GM23248 (cell line): ENCODE measurements around the gene INHBC. TPM values are rescaled to one million over a fixed set of nuclear protein-coding genes. Genes with fewer than 3 reads are reported as not detected.
"Not testable (repeated sequence)": the region's sequence is repeated elsewhere in the genome, so short reads cannot be mapped to it uniquely, and the experiment has no call there.

Source experiments
- DNase-seq: peaks from one replicate; pipeline ENCODE4 v3.0.0-alpha.2; 2015
- H2AFZ ChIP-seq: fragments of 200-600 bp; sonication (generic); 2 replicates; pipeline ENCODE4 v1.6.1; 2016; ENCODE audit warnings: antibody characterized with exemption
- H3F3A ChIP-seq: fragments of 200-600 bp; sonication (generic); 2 replicates; pipeline ENCODE4 v1.6.1; 2016; ENCODE audit warnings: mild to moderate bottlenecking, antibody characterized with exemption, mixed run types; ENCODE audit not compliant: insufficient read depth
- H3K27ac ChIP-seq: fragments of 200-600 bp; sonication (generic); 2 replicates; pipeline ENCODE4 v1.5.1; 2016; ENCODE audit warnings: mild to moderate bottlenecking
- H3K27me3 ChIP-seq: fragments of 200-600 bp; sonication (generic); replicated peaks from 2 replicates; pipeline ENCODE4 v1.6.1; 2016; ENCODE audit warnings: mild to moderate bottlenecking; ENCODE audit not compliant: insufficient read depth
- H3K36me3 ChIP-seq: fragments of 200-600 bp; sonication (generic); 2 replicates; pipeline ENCODE4 v1.6.1; 2016; ENCODE audit warnings: low read depth, mild to moderate bottlenecking
- H3K4me1 ChIP-seq: fragments of 200-600 bp; sonication (generic); 2 replicates; pipeline ENCODE4 v1.6.1; 2016; ENCODE audit warnings: mild to moderate bottlenecking; ENCODE audit not compliant: insufficient read depth
- H3K4me2 ChIP-seq: fragments of 200-600 bp; sonication (generic); one replicate; pipeline ENCODE4 v1.6.1; 2016; ENCODE audit warnings: mild to moderate bottlenecking; ENCODE audit not compliant: unreplicated experiment
- H3K4me3 ChIP-seq: fragments of 200-600 bp; sonication (generic); 2 replicates; pipeline ENCODE4 v1.5.1; 2016; ENCODE audit warnings: mild to moderate bottlenecking
- H3K79me2 ChIP-seq: fragments of 200-600 bp; sonication (generic); 2 replicates; pipeline ENCODE4 v1.6.1; 2016; ENCODE audit warnings: mild to moderate bottlenecking; ENCODE audit not compliant: insufficient read depth
- H3K9ac ChIP-seq: fragments of 200-600 bp; sonication (generic); 2 replicates; pipeline ENCODE4 v1.6.1; 2016; ENCODE audit warnings: mild to moderate bottlenecking
- H3K9me2 ChIP-seq: fragments of 200-600 bp; sonication (generic); 2 replicates; pipeline ENCODE4 v1.6.1; 2016; ENCODE audit warnings: mixed run types, mild to moderate bottlenecking, moderate library complexity; ENCODE audit not compliant: insufficient read depth
- H3K9me3 ChIP-seq: fragments of 200-600 bp; sonication (generic); one replicate; pipeline ENCODE4 v1.6.1; 2017; ENCODE audit warnings: low read depth
- H4K20me1 ChIP-seq: fragments of 200-600 bp; sonication (generic); 2 replicates; pipeline ENCODE4 v1.6.0; 2016; ENCODE audit not compliant: insufficient read depth
- EZH2 ChIP-seq: fragments of 200-600 bp; sonication (generic); IDR thresholded peaks from 2 replicates; pipeline ENCODE4 v1.6.1; 2018; ENCODE audit warnings: antibody characterized with exemption, mild to moderate bottlenecking; ENCODE audit not compliant: insufficient read depth, poor library complexity, severe bottlenecking
- EZH2phosphoT487 ChIP-seq: fragments of 200-600 bp; sonication (generic); IDR thresholded peaks from 2 replicates; pipeline ENCODE4 v1.6.1; 2018; ENCODE audit warnings: antibody characterized with exemption, moderate library complexity, mild to moderate bottlenecking, low read depth; ENCODE audit not compliant: insufficient read depth
- WGBS, 2 experiments: methylation state at CpG; one replicate each; pipeline ENCODE4 v1.1.6; 2015 to 2017; ENCODE audit warnings: low lambda C conversion rate in 2 of 2, low coverage in 1 of 2; ENCODE audit errors: missing lambda C conversion rate in 2 of 2; 5-methylcytosine and 5-hydroxymethylcytosine counted together
- in situ Hi-C: fragments of 300-500 bp; cut with MboI; formaldehyde crosslinking; loops from 2 replicates; pipeline ENCODE4 v1.15.0; 2020
- polyA plus RNA-seq: library from polyadenylated mRNA; unstranded; fragments of >200 nt; fragmentation: Nextera tagmentation; extraction: Ambion mirVana; gene quantifications from 2 replicates; pipeline ENCODE4 v1.2.1, GENCODE V29; 2016
- total RNA-seq: library from RNA; depleted of rRNA; stranded (reverse); fragments of >200 nt; shearing (Covaris generic); gene quantifications from 2 replicates; pipeline ENCODE4 v1.2.3, GENCODE V29; 2014

INHBC gene
- total and polyA plus RNA-seq, 2 experiments from 2014 or later, result not detected

- Histone ChIP-seq H3K36me3 (no peaks in the 10 kb centered on the region), H3K27ac (no peak overlapping the region), H3K4me2 (no peak overlapping the region), H3K4me3 (no peak overlapping the region), H4K20me1 (no peaks in the 10 kb centered on the region), H3K79me2 (no peaks in the 10 kb centered on the region), H3K9ac (no peak overlapping the region), H3K4me1 (no peaks in the 10 kb centered on the region), H3K9me3 (no peaks in the 10 kb centered on the region), H3F3A (no peaks in the 10 kb centered on the region), H3K9me2 (no peaks in the 10 kb centered on the region), H3K27me3 (no peaks in the 10 kb centered on the region), H2AFZ (no peak overlapping the region)
- DNase-seq, result no peak
- in situ Hi-C loops, result loop anchor here (10.0 kb wide), 1 partner anchor 127 kb away; no protein-coding TSS in a partner anchor
- 0% methylated on average over 1 of the region's 1 CpG for WGBS, 2 experiments
- no peak for TF ChIP-seq EZH2phosphoT487
- no peak for TF ChIP-seq EZH2
Measured at GRCh38 chr12:57441846-57442427, 7.4 kb downstream of the INHBC start.

GRCh38 chr12:57444337-57444736 lies 9.8 kb downstream of the INHBC start:
- not testable (repeated sequence) for H3K4me3 ChIP-seq, H3K79me2 ChIP-seq, H3K9me3 ChIP-seq, H3K36me3 ChIP-seq, H2AFZ ChIP-seq, DNase-seq, H3K27me3 ChIP-seq, H3K9me2 ChIP-seq, H3K4me2 ChIP-seq, H3F3A ChIP-seq, H3K27ac ChIP-seq, H3K9ac ChIP-seq, H4K20me1 ChIP-seq, H3K4me1 ChIP-seq
- in situ Hi-C loops, result loop anchor here (10.0 kb wide), 1 partner anchor 130 kb away; no protein-coding TSS in a partner anchor
- WGBS, 2 experiments, result 72 to 76% methylated on average over 6 of the region's 6 CpGs

GRCh38 chr12:57444744-57445143 lies 10.2 kb downstream of the INHBC start:
- no peak for DNase-seq
- H3K27ac ChIP-seq, result no peak overlapping the region
- no peak for TF ChIP-seq EZH2
- no peak for TF ChIP-seq EZH2phosphoT487
- 79 to 84% methylated on average over 5 of the region's 5 CpGs for WGBS, 2 experiments
- H3F3A ChIP-seq, result no peaks in the 10 kb centered on the region
- in situ Hi-C loops, result loop anchor here (10.0 kb wide), 1 partner anchor 130 kb away; no protein-coding TSS in a partner anchor
- no peak overlapping the region for H3K4me3 ChIP-seq
- no peak overlapping the region for H3K4me2 ChIP-seq
- H2AFZ ChIP-seq, result no peak overlapping the region
- H3K79me2 ChIP-seq, result no peaks in the 10 kb centered on the region
- no peaks in the 10 kb centered on the region for H3K27me3 ChIP-seq
- no peaks in the 10 kb centered on the region for H3K9me2 ChIP-seq
- H3K36me3 ChIP-seq, result no peaks in the 10 kb centered on the region
- H3K9me3 ChIP-seq, result no peaks in the 10 kb centered on the region
- H3K9ac ChIP-seq, result no peak overlapping the region
- no peaks in the 10 kb centered on the region for H4K20me1 ChIP-seq
- no peaks in the 10 kb centered on the region for H3K4me1 ChIP-seq

- H3F3A ChIP-seq, result no peaks in the 10 kb centered on the region; the same call in 1 of the 2 replicates
- H3K4me3 ChIP-seq, result no peak overlapping the region
- H2AFZ ChIP-seq, result no peak overlapping the region
- H3K9ac ChIP-seq, result no peak overlapping the region
- H3K4me2 ChIP-seq, result no peak overlapping the region
- no peaks in the 10 kb centered on the region for H3K79me2 ChIP-seq
- H3K9me3 ChIP-seq, result no peaks in the 10 kb centered on the region
- in situ Hi-C loops, result loop anchor here (10.0 kb wide), 1 partner anchor 132 kb away; no protein-coding TSS in a partner anchor
- H3K9me2 ChIP-seq, result no peaks in the 10 kb centered on the region
- DNase-seq, result no peak
- no peak overlapping the region for H3K27ac ChIP-seq
- 78 to 85% methylated on average over 6 of the region's 6 CpGs for WGBS, 2 experiments
- H3K4me1 ChIP-seq, result peaks cover 9% of the 10 kb centered on the region
- H3K27me3 ChIP-seq, result no peaks in the 10 kb centered on the region
- H3K36me3 ChIP-seq, result no peaks in the 10 kb centered on the region
- TF ChIP-seq EZH2phosphoT487 (no peak), EZH2 (no peak)
- H4K20me1 ChIP-seq, result no peaks in the 10 kb centered on the region
Measured at GRCh38 chr12:57446292-57446960, 11.8 kb downstream of the INHBC start.
